GM18858 (cell line): Measurements from ENCODE around the gene PRSS8.
"Not testable (repeated sequence)": the region's sequence is repeated elsewhere in the genome, so short reads cannot be mapped to it uniquely, and the experiment has no call there.

Experiments used
- ATAC-seq: cut with Tn5 transposase; IDR thresholded peaks from one replicate; pipeline ENCODE4 v1.9.1; 2021; ENCODE audit not compliant: unreplicated experiment

PRSS8 gene

DNA sequence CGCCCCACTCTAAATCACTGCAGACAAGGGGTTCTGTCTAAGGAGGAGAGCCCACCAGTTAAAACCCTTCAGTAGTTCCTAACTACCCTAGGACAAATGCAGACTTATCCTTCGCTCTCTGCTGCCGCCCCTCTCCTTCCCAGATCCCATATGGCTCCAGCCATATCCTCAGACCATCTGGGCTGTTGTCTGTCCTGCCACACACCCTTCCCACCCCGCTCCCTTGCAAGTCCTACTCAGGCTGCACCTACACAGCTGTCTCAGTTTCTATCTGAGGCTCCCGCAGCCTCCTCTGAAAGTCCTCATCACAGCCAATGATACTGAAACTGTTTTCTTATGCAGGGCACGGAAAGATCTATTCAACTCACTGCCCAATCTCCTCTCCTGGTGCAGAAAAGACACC is 28.1 kb downstream of the PRSS8 start:
- ATAC-seq = peak; percentile 61

GRCh38 chr16:31106509-31107464 is 28.7 kb downstream of the PRSS8 start:
- no peak for ATAC-seq

DNA sequence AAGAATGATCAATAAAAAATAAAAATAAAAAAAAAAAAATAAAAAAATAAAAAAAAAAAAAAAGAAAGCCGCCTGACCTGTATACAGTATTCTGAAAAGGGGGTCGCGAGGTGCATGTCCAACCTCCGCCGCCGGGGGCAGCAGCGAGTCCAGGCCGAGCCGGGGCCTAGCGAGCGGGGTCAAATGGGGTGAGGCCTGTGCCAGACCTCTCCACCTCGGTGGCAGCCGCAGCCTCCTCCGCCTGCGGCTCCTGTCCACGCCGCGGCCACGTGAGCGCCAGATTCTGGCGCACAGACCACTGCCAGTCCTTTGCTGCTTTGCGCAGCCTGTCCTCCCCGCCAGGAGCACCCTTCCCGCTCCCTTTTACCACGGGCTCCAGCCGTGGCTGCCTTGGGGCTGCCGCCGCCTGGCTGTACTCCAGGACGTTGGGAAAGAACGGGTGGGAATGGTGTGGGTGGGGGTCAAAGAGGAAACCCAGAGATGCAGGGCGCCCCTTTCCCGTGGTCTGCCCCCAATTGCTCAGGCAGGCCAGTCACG is 29.8 kb downstream of the PRSS8 start:
- ATAC-seq = no peak

GRCh38 chr16:31100876-31101641 is 34.5 kb downstream of the PRSS8 start:
- not testable (repeated sequence) for ATAC-seq

DNA sequence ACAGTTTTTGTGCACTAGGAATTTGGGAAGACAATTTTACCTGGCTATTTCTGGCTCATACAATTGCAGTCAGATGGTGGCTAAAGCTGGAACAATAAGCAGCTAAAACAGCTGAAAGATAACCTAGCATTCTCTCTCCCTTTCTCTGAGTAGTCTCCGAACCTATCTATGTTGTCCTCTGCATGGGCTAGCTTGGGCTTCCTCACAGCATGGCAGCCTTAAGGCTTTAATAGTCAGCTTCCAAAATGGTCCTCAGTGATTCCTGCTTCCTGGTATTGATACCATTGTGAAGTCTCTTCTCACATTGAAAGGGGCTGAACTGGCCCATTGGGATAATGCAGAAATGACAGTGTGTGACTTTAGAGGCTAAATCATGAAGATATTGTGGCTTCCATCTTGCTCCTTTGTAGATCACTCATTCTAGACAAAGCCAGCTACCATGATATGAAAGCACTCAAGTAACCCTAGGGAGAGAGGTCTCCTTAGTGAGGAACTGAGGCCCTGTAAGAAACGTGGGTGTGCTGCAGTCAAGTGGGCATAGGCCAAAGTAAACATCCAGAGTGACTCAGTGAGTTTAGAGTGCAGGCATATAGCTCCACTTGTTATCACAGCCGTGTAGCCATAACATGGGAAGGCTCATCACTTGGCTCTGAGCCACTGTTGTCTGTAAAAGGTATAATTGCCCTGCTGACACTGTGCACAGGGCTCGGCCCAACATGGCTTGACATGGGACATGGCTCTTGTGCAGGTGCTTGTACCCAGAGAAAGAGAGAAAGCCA is 35.5 kb downstream of the PRSS8 start:
- ATAC-seq = no peak

DNA sequence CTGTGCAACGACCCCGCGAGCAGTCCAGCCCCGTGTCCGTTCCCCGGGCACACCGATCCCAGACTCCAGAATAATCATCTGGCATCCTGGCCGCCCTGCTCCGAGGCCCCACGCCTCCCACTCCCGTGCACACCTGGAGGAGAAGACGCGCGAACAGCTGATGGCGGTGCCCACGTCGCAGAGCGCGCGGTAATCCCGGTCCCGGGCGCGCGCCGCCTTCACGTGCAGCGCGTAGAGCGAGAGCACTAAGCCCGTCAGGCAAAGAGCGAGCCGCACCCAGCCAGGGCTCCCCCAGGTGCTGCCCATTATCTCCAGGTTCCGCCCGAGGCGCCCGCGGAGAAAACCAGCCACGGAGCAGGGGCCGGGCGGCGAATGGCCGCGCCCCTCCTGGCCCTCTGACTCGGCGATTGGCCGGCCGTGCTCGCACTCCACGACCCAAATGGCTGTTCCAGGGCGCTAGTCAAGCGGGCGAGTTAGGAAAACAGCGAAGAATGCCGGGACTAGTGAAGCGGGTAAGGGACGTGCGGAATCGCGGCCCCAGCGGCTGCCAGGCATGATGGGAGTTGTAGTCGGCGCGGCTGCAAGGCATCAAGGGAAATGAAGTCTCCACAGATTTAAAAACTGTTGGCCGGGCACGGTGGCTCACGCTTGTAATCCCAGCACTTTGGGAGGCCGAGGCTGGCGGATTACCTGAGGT is 41.0 kb downstream of the PRSS8 start, which contains the start of gene VKORC1:
Gene VKORC1 (minus strand): TSS at position 374 of the 697 bp plus-strand sequence. CDS start 68 bp downstream, at position 306.
- peak; percentile 77 for ATAC-seq

- ATAC-seq = no peak
Observed at GRCh38 chr16:31094088-31094423, 41.5 kb downstream of the PRSS8 start.

DNA sequence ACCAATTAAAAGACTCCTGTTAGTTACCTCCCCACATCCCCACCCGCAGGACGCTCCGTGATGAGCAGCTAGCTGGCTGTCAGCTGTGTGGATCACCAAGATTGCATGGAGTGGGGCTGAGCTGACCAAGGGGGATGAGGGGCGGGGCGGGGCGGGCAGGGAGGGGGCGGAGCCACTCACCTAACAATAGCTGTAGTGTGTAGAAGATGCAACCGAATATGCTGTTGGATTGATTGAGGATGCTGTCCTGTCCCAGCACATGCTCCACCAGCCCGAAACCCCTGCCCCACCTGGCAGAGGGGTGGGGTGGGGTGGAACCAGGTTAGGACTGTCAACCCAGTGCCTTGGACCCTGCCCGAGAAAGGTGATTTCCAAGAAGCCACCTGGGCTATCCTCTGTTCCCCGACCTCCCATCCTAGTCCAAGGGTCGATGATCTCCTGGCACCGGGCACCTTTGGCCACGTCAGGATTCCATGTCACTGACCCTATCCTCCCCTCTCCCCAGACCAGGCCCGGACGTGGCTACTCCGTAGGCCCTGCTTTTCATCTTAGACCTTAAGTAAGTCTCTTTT is 42.3 kb downstream of the PRSS8 start:
- ATAC-seq = no peak

GRCh38 chr16:31092330-31092729 is 43.2 kb downstream of the PRSS8 start:
- ATAC-seq = no peak

DNA sequence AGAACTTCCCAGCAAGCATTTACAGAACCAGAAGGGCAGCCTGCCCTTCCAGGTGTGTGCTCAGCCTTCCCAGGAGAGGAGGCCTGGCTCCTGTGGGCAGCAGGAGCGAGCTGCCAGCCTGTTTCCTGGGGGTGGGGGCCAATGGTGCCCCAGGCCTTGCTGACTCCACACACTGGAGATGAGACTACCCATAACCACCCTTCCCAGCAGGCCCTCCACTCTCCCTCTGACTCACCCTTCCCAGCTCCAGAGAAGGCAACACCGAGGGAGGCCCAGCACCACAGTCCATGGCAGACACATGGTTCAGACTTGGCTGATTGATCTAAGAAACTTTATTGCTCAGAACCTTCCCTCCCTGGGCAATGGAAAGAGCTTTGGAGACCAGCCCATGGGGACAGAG is 45.0 kb downstream of the PRSS8 start:
- ATAC-seq = no peak

DNA sequence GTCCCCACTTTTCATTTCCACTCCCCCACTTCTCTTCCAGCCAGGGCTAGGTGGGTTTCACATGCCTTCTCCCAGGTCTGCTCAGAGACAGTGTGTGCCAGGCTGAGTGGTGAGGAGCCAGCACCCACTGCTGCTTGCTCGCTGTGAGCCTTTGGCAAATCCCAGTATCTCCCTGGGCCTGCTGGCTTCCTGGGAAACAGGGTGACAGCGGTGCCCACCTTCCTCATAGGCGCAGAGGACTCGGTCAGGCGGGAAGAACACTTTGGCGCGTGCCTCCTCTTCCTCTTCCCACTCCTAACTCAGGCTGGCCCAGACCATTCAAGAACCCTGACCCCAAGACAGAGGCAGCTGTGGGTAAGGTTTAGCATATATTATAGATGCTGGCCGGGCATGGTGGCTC is 46.3 kb downstream of the PRSS8 start:
- ATAC-seq = no peak

DNA sequence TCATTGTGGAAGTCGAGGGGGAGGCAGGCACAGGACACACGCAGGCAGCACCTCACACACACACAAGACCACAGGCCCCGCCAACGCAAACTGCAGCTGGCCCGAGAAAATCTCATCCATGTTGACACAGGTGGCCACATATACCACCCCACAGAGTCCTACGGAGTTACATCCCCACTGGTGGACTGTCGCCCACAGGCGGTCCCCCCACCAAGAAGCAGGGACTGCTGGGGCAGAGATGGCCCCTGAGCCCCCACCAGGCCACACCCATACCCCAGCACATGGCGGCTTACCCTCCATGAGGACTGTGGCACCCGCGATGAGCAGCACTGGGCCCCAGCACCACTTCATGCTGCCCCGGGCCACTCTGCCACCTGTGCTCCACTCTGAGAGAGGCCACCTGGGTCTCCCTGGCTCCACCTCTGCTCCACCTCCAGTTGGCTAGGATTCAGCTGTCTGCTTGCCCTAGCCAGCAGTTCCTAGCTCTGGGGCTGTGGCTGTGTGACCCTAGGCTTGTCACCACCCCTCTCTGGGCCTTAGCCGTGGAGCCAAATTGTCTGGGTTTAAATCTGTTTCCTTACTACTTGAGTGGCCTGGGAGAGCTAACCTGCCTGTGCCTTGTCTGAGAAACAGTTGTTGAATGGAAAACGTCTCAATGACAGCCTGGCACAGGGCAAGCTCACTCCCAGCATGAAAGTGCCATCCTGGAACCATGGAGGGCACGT is 46.9 kb downstream of the PRSS8 start, which contains the start of gene PRSS53:
Gene PRSS53 (minus strand): TSS at position 485 of the 725 bp plus-strand sequence. CDS start 134 bp downstream, at position 351.
- ATAC-seq = no peak

GRCh38 chr16:31087971-31088370 is 47.6 kb downstream of the PRSS8 start:
- no peak for ATAC-seq

GRCh38 chr16:31087481-31087880 is 48.0 kb downstream of the PRSS8 start:
- ATAC-seq = no peak

DNA sequence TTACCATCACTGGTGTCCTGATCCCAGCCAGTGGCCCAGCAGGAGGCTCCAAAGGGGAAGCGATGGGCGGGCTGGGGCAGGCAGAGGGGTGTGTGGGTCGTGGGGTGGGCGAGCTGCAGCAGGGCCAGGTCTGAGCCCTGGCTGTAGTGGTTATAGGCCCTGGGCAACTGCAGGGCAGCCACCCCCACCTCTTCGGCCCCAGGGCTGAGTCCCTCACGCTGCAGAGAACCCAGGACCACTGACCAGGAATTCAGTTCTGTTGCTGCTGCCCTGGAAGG is 49.0 kb downstream of the PRSS8 start:
- no peak for ATAC-seq

GRCh38 chr16:31085873-31086628 is 49.5 kb downstream of the PRSS8 start:
- ATAC-seq = no peak

GRCh38 chr16:31085411-31085810 is 50.1 kb downstream of the PRSS8 start:
- no peak for ATAC-seq

GRCh38 chr16:31084584-31085302 is 50.8 kb downstream of the PRSS8 start:
- no peak for ATAC-seq
